HG02981 (cell line): ENCODE measurements around the gene TERT.
"Not testable (repeated sequence)": the region's sequence is repeated elsewhere in the genome, so short reads cannot be mapped to it uniquely, and the experiment has no call there.

Experiments
- ATAC-seq: cut with Tn5 transposase; IDR thresholded peaks from one replicate; pipeline ENCODE4 v1.9.1; 2021; ENCODE audit warnings: mild to moderate bottlenecking, moderate library complexity; ENCODE audit not compliant: unreplicated experiment

Gene TERT

DNA sequence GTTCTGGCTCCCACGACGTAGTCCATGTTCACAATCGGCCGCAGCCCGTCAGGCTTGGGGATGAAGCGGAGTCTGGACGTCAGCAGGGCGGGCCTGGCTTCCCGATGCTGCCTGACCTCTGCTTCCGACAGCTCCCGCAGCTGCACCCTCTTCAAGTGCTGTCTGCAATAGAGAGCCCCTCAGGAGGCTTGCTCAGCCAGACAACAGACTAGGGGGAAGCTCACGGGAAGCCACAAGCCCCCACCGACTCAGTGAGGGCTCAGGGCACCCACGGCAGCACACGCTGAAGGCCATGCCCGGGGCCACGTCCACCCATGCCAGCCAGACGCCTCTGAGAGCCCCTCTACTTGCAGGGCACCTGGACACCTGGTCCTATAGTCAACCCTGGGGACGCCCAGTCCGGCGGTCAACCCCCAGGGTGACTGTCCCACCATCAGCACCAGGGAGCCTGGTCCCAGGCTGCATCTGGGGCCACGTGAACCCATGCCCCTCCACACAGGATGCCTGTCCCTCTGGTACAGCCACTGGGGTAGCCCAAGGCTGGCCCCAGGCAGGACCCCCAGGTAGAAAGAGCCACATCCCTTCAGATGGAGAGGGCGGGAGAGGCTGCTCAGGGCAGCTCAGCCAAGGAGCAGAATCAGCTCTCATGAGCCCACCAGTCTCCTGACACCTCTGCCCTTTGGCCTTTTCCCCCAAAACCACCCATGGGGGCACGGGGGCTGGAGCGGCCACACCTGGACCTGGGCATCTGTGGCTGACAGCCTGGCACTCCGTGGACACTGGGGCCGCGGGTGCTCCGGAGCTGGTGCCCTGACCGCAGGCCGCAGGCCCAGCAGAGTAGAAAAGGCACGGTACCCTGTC lies 14.5 kb downstream of the TERT start:
- no peak for ATAC-seq

DNA sequence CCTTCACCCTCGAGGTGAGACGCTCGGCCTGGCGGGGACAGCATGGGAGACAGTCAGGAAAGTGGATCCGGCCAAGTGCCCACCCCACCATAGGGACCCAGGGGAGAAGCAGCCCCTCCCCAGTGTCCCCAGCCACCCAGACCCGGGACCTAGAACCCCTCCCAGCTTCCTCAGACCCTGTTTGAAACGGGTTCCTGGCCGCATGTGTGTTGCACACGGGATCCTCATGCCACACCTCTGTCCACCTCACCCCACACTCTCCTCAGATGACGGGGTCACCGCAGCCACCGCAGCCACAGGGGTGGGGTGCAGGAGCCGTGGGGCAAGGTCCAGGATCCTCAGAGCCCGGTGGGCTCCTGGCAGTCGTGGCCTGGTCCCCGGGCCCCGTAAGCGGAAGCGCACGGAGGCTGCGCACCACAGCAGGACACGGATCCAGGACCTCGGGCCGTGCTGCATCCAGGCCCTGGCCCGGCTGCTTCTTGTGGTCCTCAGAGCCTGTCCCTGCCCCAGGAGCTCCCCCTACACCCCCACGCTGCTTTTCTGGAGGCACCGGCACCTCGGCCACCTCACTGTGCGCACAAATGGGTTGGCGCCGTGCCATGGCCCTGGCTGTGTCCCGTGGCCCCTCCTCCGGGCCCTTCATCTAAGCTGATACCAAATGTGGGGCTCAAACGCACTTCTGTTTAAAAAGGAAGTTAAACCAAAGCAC lies 15.3 kb downstream of the TERT start:
- no peak for ATAC-seq

DNA sequence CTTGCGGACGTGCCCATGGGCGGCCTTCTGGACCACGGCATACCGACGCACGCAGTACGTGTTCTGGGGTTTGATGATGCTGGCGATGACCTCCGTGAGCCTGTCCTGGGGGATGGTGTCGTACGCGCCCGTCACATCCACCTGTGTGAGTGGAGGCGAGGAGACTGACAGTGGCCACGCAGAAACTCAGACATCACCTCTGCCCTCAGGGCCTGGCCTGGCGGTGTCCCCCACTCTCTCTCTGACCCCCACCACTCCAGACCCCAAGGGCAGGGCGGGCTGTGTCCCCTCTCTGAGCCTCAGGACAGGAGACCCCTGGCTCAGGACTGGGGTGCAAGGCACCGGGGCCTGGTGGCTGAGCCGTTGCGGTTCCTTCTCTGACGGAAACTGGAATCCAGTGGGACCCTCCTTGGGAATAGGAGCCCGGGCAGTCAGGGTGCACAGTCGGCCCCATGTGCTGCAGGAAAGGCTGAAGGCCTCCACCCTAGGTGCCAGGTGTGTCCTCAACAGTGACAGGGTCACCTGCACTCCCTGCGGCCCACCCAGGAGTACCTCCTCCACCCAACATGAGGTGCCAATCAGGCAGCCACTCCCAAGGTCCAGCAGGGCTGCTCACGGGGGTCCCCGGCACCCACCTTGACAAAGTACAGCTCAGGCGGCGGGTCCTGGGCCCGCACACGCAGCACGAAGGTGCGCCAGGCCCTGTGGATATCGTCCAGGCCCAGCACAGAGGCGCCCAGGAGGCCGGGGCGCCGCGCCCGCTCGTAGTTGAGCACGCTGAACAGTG lies 16.0 kb downstream of the TERT start:
- ATAC-seq = no peak

DNA sequence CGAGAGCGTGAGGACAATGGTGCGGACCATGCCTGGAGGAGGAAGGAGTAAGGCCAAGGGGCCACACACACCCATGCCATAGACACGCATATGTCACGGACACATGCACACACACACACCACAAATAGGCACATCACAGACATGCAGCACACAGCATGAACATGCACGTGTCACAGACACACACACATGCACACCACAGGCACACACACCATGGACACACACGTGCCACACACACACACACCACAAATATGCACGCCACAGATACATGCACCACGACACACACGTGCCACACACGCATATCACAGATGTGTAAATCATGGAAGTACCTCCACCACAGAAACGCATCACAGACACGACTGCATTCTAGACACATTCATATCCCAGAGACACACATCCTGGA lies 16.7 kb downstream of the TERT start:
- ATAC-seq = no peak

DNA sequence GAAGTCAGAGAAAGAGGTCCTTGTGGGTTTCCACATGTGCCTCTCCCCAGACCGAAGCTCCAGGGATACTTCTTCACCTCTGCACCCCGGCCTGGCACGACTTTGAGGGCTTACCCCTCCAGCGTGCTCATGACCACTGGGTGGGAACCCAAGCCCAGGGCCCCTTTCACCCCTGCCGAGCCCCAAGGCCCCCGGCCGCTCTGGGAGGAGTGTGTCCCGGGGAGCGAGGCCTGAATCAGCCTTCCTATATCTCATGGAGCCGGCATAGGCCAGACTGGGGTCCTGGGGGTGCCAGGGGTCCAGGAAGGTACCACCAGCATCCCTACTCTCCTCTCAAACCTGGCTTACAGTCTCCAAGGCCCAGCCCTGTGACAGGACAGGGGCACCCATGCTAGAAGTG lies 17.1 kb downstream of the TERT start:
- ATAC-seq = no peak

- no peak for ATAC-seq
Measured at GRCh38 chr5:1277331-1277730, 17.5 kb downstream of the TERT start.

GRCh38 chr5:1276930-1277329 lies 17.9 kb downstream of the TERT start:
- no peak for ATAC-seq

GRCh38 chr5:1275397-1276391 lies 19.2 kb downstream of the TERT start:
- not testable (repeated sequence) for ATAC-seq

GRCh38 chr5:1274471-1274870 lies 20.4 kb downstream of the TERT start:
- ATAC-seq = no peak

DNA sequence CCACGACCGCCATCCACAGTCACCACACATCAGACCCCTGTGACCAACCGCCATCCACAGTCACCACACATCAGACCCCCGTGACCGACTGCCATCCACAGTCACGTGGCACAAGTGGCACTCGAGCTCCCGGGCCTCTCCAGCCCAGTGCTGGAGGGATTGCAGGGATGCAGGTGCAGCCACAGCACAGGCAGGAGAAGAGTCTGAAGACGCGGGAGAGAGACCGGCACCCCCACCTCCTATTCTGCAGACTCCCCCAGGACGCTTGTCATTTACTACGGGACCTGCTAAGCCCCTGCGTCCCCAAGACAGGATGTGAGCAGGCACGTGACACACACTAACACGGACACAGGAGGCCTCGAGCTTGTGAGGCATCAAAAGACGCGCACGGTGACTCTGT lies 21.1 kb downstream of the TERT start:
- ATAC-seq = no peak

- ATAC-seq = no peak
Measured at GRCh38 chr5:1272201-1272600, 22.7 kb downstream of the TERT start.

DNA sequence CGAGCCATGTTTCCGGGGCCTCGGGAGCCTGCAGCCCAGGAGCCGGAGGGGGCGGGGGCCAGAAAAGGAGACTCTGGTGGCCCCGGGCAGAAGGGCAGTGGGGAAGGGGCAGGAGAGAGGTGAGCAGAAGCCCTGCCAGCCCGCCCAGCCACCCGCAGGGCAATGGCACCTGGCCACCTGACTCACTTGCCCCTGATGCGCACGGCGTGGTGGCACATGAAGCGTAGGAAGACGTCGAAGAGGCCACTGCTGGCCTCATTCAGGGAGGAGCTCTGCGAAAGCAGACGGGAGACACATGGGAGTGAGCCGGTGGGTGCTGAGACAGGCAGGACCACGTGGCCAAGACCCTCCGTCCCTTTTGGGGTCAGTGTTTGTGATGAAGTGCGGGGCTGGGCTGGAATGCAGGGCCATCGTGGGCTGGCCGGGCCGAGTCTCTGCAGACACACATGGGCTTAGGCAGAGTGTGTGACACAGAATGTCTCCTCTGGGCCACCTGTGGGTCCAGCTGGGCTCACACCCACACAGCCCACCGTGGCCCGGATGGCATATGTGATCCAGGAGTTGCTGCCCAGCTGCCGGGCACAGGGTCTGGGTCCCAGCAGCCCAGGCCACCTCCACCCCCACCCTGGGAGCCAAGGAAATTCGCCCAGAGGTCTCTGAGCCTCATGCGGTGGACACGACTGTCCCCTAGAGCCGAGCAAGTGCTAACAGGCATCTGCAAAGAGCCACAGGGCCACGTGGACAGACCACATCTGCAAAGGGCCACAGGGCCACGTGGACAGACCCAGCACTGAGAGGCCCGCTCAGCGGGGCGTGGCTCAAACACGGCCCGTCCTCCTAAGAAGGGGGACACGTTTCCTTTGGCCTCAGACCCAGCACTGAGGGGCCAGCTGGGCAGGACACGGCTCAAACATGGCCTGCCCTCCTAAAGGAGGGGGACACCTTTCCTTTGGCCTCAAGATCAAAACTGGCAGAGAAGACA lies 23.6 kb downstream of the TERT start:
- ATAC-seq = no peak

DNA sequence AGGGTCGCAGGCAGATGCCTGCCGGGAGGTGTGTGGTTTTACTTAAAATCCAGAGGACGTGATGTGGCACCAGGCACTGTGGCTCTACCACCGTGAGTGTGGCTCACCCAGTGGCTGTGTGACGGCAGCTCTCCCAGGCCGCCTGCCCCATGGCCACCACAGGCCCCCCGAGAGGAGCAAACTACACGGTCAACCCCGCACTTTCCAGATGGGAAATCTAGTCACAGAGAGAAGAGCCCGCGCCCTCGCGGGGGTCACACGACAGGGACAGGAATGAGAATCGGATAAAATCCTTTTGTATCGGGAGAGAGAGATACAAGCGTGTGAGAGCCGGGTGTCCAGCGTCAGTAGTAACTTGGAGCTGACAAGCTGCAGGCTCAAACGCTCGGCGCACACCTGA lies 24.4 kb downstream of the TERT start:
- ATAC-seq = no peak

GRCh38 chr5:1268666-1269065 lies 26.2 kb downstream of the TERT start:
- no peak for ATAC-seq

DNA sequence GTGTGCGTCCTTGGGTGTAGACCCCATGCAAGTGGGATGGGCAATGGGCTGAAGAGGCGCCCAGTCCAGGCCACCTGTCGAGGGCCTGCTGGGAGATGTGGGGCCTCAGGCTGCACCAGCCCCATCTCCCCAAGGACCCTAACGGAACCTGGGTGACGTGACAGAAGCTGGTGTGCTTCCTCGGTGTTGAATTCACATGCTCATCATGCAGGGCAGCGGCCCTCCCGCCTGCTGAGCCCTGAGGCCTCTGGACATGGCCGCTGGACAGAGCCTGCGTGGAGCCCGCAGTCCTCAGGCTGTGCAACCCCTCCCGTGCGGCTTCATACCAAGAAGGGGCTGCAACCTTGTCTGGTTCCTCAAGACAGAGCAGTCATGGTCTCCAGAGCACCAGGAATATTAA lies 26.8 kb downstream of the TERT start:
- ATAC-seq = no peak

- ATAC-seq = not testable (repeated sequence)
Measured at GRCh38 chr5:1267464-1267863, 27.4 kb downstream of the TERT start.

DNA sequence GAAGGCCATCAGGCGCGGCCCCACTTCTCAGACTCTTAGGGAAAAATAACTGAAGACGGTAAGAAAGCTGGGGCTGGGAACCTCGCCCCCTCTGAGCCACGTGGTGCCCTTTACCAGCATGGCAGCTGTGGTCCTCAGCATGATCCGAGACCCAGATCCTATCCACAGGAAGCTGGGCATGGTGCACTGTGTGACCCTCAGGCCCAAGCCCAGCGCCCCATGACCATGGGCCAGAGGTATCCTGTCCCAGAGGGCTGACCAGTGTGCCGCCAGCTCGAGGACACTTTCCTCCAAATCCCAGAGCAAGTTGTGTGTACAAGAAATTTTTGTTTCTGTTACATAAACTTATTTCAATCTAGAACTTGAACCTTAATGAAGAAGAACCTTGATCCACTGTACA lies 28.1 kb downstream of the TERT start:
- ATAC-seq = no peak

- no peak for ATAC-seq
Measured at GRCh38 chr5:1265461-1266455, 29.1 kb downstream of the TERT start.
